ENCODE measurements around the gene MAU2.

MAU2 gene

GRCh38 chr19:19329126-19329525 is 8.5 kb downstream of the MAU2 start:
- Histone ChIP-seq H2AFZ (no peak overlapping the region), H3K9ac (no peak overlapping the region), H3K4me1 (no peaks in the 10 kb centered on the region), H3K36me3 (ENCODE audit: control insufficient read depth, insufficient read depth, low read length) (no peaks in the 10 kb centered on the region), H3K27ac (no peak overlapping the region), H3K4me3 (ENCODE audit: low read depth, low read length) (no peak overlapping the region), H3K27me3 (ENCODE audit: control insufficient read depth, insufficient read depth, low read length) (no peaks in the 10 kb centered on the region), H3K9me3 (ENCODE audit: control insufficient read depth, low read length) (no peaks in the 10 kb centered on the region), H3K79me2 (peaks cover 64% of the 10 kb centered on the region), H3K4me2 (ENCODE audit: low read length) (no peak overlapping the region)
- TF ChIP-seq CTCF (IDR thresholded peaks at IDR 0.05) = no peak

GRCh38 chr19:19334063-19334988 is 13.7 kb downstream of the MAU2 start:
- no peak overlapping the region for H3K4me3 ChIP-seq (ENCODE audit: low read depth, low read length)
- H3K27me3 ChIP-seq (ENCODE audit: control insufficient read depth, insufficient read depth, low read length) = no peaks in the 10 kb centered on the region
- no peaks in the 10 kb centered on the region for H3K36me3 ChIP-seq (ENCODE audit: control insufficient read depth, insufficient read depth, low read length)
- no peaks in the 10 kb centered on the region for H3K9me3 ChIP-seq (ENCODE audit: control insufficient read depth, low read length)
- no peak for TF ChIP-seq CTCF (IDR thresholded peaks at IDR 0.05)
- no peaks in the 10 kb centered on the region for H3K4me1 ChIP-seq
- no peak overlapping the region for H3K9ac ChIP-seq
- no peak overlapping the region for H3K27ac ChIP-seq
- no peak overlapping the region for H2AFZ ChIP-seq
- H3K79me2 ChIP-seq = peaks cover 74% of the 10 kb centered on the region
- no peak overlapping the region for H3K4me2 ChIP-seq (ENCODE audit: low read length)

- Histone ChIP-seq H3K27ac (no peak overlapping the region), H3K36me3 (ENCODE audit: control insufficient read depth, insufficient read depth, low read length) (no peaks in the 10 kb centered on the region), H3K9me3 (ENCODE audit: control insufficient read depth, low read length) (no peaks in the 10 kb centered on the region), H2AFZ (no peak overlapping the region), H3K4me1 (no peaks in the 10 kb centered on the region), H3K4me3 (ENCODE audit: low read depth, low read length) (no peak overlapping the region), H3K4me2 (ENCODE audit: low read length) (no peak overlapping the region), H3K9ac (no peak overlapping the region), H3K79me2 (peaks cover 72% of the 10 kb centered on the region), H3K27me3 (ENCODE audit: control insufficient read depth, insufficient read depth, low read length) (no peaks in the 10 kb centered on the region)
- TF ChIP-seq CTCF (IDR thresholded peaks at IDR 0.05) = no peak
These were observed 14.3 kb downstream of the MAU2 start for GRCh38 chr19:19334989-19335344.

- Histone ChIP-seq H3K27me3 (ENCODE audit: control insufficient read depth, insufficient read depth, low read length) (no peaks in the 10 kb centered on the region), H3K9ac (no peak overlapping the region), H3K4me2 (ENCODE audit: low read length) (no peak overlapping the region), H3K4me3 (ENCODE audit: low read depth, low read length) (no peak overlapping the region), H3K4me1 (no peaks in the 10 kb centered on the region), H3K9me3 (ENCODE audit: control insufficient read depth, low read length) (no peaks in the 10 kb centered on the region), H3K36me3 (ENCODE audit: control insufficient read depth, insufficient read depth, low read length) (no peaks in the 10 kb centered on the region), H2AFZ (no peak overlapping the region), H3K79me2 (peaks cover 67% of the 10 kb centered on the region), H3K27ac (no peak overlapping the region)
- TF ChIP-seq CTCF (IDR thresholded peaks at IDR 0.05) = no peak
These were observed 15.0 kb downstream of the MAU2 start for GRCh38 chr19:19335408-19336158.
